H9 (cell line): Measurements from ENCODE around the gene BPIFB1. TPM values are rescaled to one million over a fixed set of nuclear protein-coding genes. Genes with fewer than 3 reads are reported as not detected.

ENCODE experiments used
- DNase-seq: peaks from one replicate; pipeline ENCODE4 v3.0.0-alpha.2; 2017
- H2AFZ ChIP-seq: one replicate; pipeline ENCODE4 v1.6.1; 2013; ENCODE audit warnings: mild to moderate bottlenecking, low read length, control low read depth, moderate library complexity
- H2AK5ac ChIP-seq: 2 replicates; pipeline ENCODE4 v1.6.1; 2013; ENCODE audit warnings: low read length, control low read depth, mixed read lengths; ENCODE audit not compliant: insufficient read length
- H2BK120ac ChIP-seq: one replicate; pipeline ENCODE4 v1.6.1; 2013; ENCODE audit warnings: low read depth, mild to moderate bottlenecking, low read length, control low read depth, inconsistent platforms; ENCODE audit not compliant: poor library complexity, severe bottlenecking
- H2BK12ac ChIP-seq: 2 replicates; pipeline ENCODE4 v1.6.1; 2013; ENCODE audit warnings: low read length, control low read depth, mixed read lengths, low read depth; ENCODE audit not compliant: insufficient read length
- H2BK15ac ChIP-seq: 2 replicates; pipeline ENCODE4 v1.6.1; 2013; ENCODE audit warnings: low read depth, low read length, control low read depth
- H2BK20ac ChIP-seq: one replicate; pipeline ENCODE4 v1.6.1; 2013; ENCODE audit warnings: low read depth, mild to moderate bottlenecking, low read length, control low read depth, inconsistent platforms; ENCODE audit not compliant: poor library complexity, severe bottlenecking
- H2BK5ac ChIP-seq: 2 replicates; pipeline ENCODE4 v1.6.1; 2013; ENCODE audit warnings: low read length, control low read depth, mixed read lengths; ENCODE audit not compliant: insufficient read length
- H3K14ac ChIP-seq: 2 replicates; pipeline ENCODE4 v1.6.1; 2013; ENCODE audit warnings: low read length, control low read depth; ENCODE audit not compliant: insufficient read depth
- H3K18ac ChIP-seq: 2 replicates; pipeline ENCODE4 v1.6.1; 2013; ENCODE audit warnings: low read depth, mild to moderate bottlenecking, mixed read lengths, low read length, control low read depth; ENCODE audit not compliant: insufficient read length
- H3K23ac ChIP-seq: 2 replicates; pipeline ENCODE4 v1.6.1; 2013; ENCODE audit warnings: low read length, control low read depth, mixed read lengths, low read depth; ENCODE audit not compliant: insufficient read length
- H3K23me2 ChIP-seq: 2 replicates; pipeline ENCODE4 v1.6.1; 2013; ENCODE audit warnings: low read depth, mild to moderate bottlenecking, mixed read lengths, low read length, control low read depth; ENCODE audit not compliant: insufficient read length, poor library complexity, severe bottlenecking
- H3K27ac ChIP-seq: 2 replicates; pipeline ENCODE4 v1.5.1; 2013; ENCODE audit warnings: low read length, control low read depth, mixed read lengths, low read depth; ENCODE audit not compliant: insufficient read length
- H3K27me3 ChIP-seq: 2 replicates; pipeline ENCODE4 v1.6.1; 2013; ENCODE audit warnings: low read length, control low read depth, inconsistent platforms; ENCODE audit not compliant: insufficient read depth
- H3K4ac ChIP-seq: 2 replicates; pipeline ENCODE4 v1.6.1; 2013; ENCODE audit warnings: low read depth, mild to moderate bottlenecking, control low read depth, inconsistent platforms, low read length, moderate library complexity
- H3K4me1 ChIP-seq: 2 replicates; pipeline ENCODE4 v1.6.1; 2013; ENCODE audit warnings: low read length, control low read depth, inconsistent platforms; ENCODE audit not compliant: insufficient read depth
- H3K4me2 ChIP-seq: 2 replicates; pipeline ENCODE4 v1.6.1; 2013; ENCODE audit warnings: low read length, control low read depth, mixed read lengths; ENCODE audit not compliant: insufficient read length, insufficient read depth
- H3K56ac ChIP-seq: 2 replicates; pipeline ENCODE4 v1.6.1; 2013; ENCODE audit warnings: low read depth, mild to moderate bottlenecking, mixed read lengths, low read length, control low read depth; ENCODE audit not compliant: insufficient read length
- H3K79me1 ChIP-seq: 2 replicates; pipeline ENCODE4 v1.6.1; 2013; ENCODE audit warnings: low read depth, mild to moderate bottlenecking, moderate library complexity, low read length, control low read depth, inconsistent platforms; ENCODE audit not compliant: insufficient read depth, poor library complexity, severe bottlenecking
- H3K79me2 ChIP-seq: 2 replicates; pipeline ENCODE4 v1.6.1; 2013; ENCODE audit warnings: low read length, control low read depth, inconsistent platforms; ENCODE audit not compliant: insufficient read depth
- H3K9ac ChIP-seq: 2 replicates; pipeline ENCODE4 v1.6.1; 2013; ENCODE audit warnings: low read length, control low read depth, mixed read lengths; ENCODE audit not compliant: insufficient read length; ENCODE audit errors: extremely low read depth
- H3K9me3 ChIP-seq: one replicate; pipeline ENCODE4 v1.6.1; 2013; ENCODE audit warnings: low read depth, low read length, inconsistent platforms; ENCODE audit not compliant: control insufficient read depth
- H3T11ph ChIP-seq: one replicate; pipeline ENCODE4 v1.6.1; 2013; ENCODE audit warnings: mild to moderate bottlenecking, low read length, control low read depth, inconsistent platforms
- H4K20me1 ChIP-seq: one replicate; pipeline ENCODE4 v1.6.1; 2013; ENCODE audit not compliant: control insufficient read depth, insufficient read length, insufficient read depth
- H4K5ac ChIP-seq: 2 replicates; pipeline ENCODE4 v1.6.1; 2013; ENCODE audit warnings: low read depth, mild to moderate bottlenecking, mixed read lengths, low read length, control low read depth; ENCODE audit not compliant: insufficient read length
- H4K8ac ChIP-seq: replicated peaks from 2 replicates; pipeline ENCODE4 v1.6.1; 2013; ENCODE audit warnings: low read length, control low read depth, mixed read lengths, low read depth; ENCODE audit not compliant: insufficient read length
- H4K91ac ChIP-seq: 2 replicates; pipeline ENCODE4 v1.6.1; 2013; ENCODE audit warnings: low read depth, mild to moderate bottlenecking, moderate library complexity, mixed read lengths, low read length, control low read depth; ENCODE audit not compliant: insufficient read length
- H3K27ac Mint-ChIP-seq, 3 experiments: 2 replicates in 2 of 3; 3 replicates in 1 of 3; pipeline ENCODE4 v1.8.0; 2020 to 2021; ENCODE audit warnings: mixed read lengths in 3 of 3, mild to moderate bottlenecking in 1 of 3, moderate library complexity in 1 of 3
- H3K27me3 Mint-ChIP-seq: 2 replicates; pipeline ENCODE4 v1.8.0; 2021; ENCODE audit warnings: low read depth, mild to moderate bottlenecking, moderate library complexity, mixed read lengths
- H3K36me3 Mint-ChIP-seq, 3 experiments: 2 replicates in 2 of 3; 3 replicates in 1 of 3; pipeline ENCODE4 v1.8.0; 2020 to 2021; ENCODE audit warnings: low read depth in 3 of 3, mixed read lengths in 3 of 3; ENCODE audit not compliant: insufficient read depth in 1 of 3
- H3K4me1 Mint-ChIP-seq, 2 experiments: 2 replicates each; pipeline ENCODE4 v1.8.0; 2020; ENCODE audit warnings: mixed read lengths in 2 of 2
- H3K4me3 Mint-ChIP-seq, 2 experiments: 2 replicates in 1 of 2; 3 replicates in 1 of 2; pipeline ENCODE4 v1.8.0; 2020 to 2021; ENCODE audit warnings: mild to moderate bottlenecking in 2 of 2, mixed read lengths in 2 of 2, moderate library complexity in 1 of 2
- H3K9me3 Mint-ChIP-seq, 2 experiments: 2 replicates in 1 of 2; 3 replicates in 1 of 2; pipeline ENCODE4 v1.8.0; 2020; ENCODE audit warnings: mild to moderate bottlenecking in 2 of 2, mixed read lengths in 2 of 2, moderate library complexity in 1 of 2
- CTCF ChIP-seq: fragments of 200-600 bp; sonication (generic); conservative IDR thresholded peaks from 3 replicates; pipeline ENCODE4 v1.8.0; 2021; ENCODE audit warnings: antibody characterized with exemption, mild to moderate bottlenecking
- WGBS: extraction: QIAGEN DNeasy Blood & Tissue Kit; methylation state at CpG from one replicate; pipeline ENCODE4 v1.1.7; 2013; ENCODE audit warnings: missing lambda C conversion rate, low lambda C conversion rate, mixed read lengths; ENCODE audit not compliant: insufficient read length; ENCODE audit errors: extremely low coverage; 5-methylcytosine and 5-hydroxymethylcytosine counted together
- total RNA-seq: library from RNA; stranded (reverse); gene quantifications from 2 replicates; pipeline ENCODE4 v1.2.1, GENCODE V29; 2021

Gene BPIFB1
- total RNA-seq, 1 experiment from 2014 or later: not detected

- Histone ChIP-seq H3K18ac (no peak overlapping the region), H3K27ac (no peak overlapping the region), H2BK5ac (no peak overlapping the region), H4K91ac (no peak overlapping the region), H3K4ac (no peak overlapping the region), H3K23ac (no peak overlapping the region), H3T11ph (no peak overlapping the region), H3K4me1 (no peaks in the 10 kb centered on the region), H3K9me3 (no peaks in the 10 kb centered on the region), H2BK15ac (no peak overlapping the region), H3K79me2 (no peaks in the 10 kb centered on the region), H2AFZ (no peak overlapping the region), H2BK120ac (no peak overlapping the region), H3K23me2 (no peaks in the 10 kb centered on the region), H4K20me1 (no peaks in the 10 kb centered on the region), H3K56ac (no peak overlapping the region), H2AK5ac (no peak overlapping the region), H4K8ac (no peak overlapping the region), H3K14ac (no peak overlapping the region), H3K27me3 (no peaks in the 10 kb centered on the region), H3K4me2 (no peak overlapping the region), H3K79me1 (no peaks in the 10 kb centered on the region), H3K9ac (no peak overlapping the region), H2BK12ac (no peak overlapping the region), H4K5ac (no peak overlapping the region), H2BK20ac (no peak overlapping the region)
- no peak for DNase-seq
- Mint-ChIP-seq H3K4me3 (no peak overlapping the region; a peak in 1 of 5 replicates), H3K9me3 (no peaks in the 10 kb centered on the region; a peak in 1 of 5 replicates), H3K36me3 (no peaks in the 10 kb centered on the region), H3K27ac (no peak overlapping the region), H3K27me3 (peaks cover 18% of the 10 kb centered on the region), H3K4me1 (no peaks in the 10 kb centered on the region)
- WGBS: no CpG with 5 or more reads among the region's 5 CpGs
- no peak for TF ChIP-seq CTCF
Observed at GRCh38 chr20:33257237-33257636, 25.8 kb upstream of the BPIFB1 start.
